Measurements from ENCODE around the gene AGT. TPM values are rescaled to one million over a fixed set of nuclear protein-coding genes. Genes with fewer than 3 reads are reported as not detected.
A peak's percentile ranks its signal among the peaks of the same experiment; 100 is the strongest.

The AGT gene
- total and polyA plus RNA-seq, 2 experiments from 2014 or later = 0.11 TPM; not detected in 1

- Mint-ChIP-seq H3K27me3 (ENCODE audit: insufficient read depth, low read depth, poor library complexity) (peaks cover 26% of the 10 kb centered on the region), H3K27ac (no peak overlapping the region), H3K4me3 (no peak overlapping the region), H3K4me1 (peaks cover 36% of the 10 kb centered on the region), H3K36me3 (ENCODE audit: low read depth) (no peaks in the 10 kb centered on the region), H3K9me3 (no peaks in the 10 kb centered on the region)
- H4K20me1 ChIP-seq (replicated peaks; ENCODE audit: insufficient read depth) = no peaks in the 10 kb centered on the region
- peak overlapping the region; percentile 63; the same call in 1 of the 2 replicates for H2AFZ ChIP-seq
- H3K4me2 ChIP-seq = no peak overlapping the region
- TF ChIP-seq, protein P1, sequence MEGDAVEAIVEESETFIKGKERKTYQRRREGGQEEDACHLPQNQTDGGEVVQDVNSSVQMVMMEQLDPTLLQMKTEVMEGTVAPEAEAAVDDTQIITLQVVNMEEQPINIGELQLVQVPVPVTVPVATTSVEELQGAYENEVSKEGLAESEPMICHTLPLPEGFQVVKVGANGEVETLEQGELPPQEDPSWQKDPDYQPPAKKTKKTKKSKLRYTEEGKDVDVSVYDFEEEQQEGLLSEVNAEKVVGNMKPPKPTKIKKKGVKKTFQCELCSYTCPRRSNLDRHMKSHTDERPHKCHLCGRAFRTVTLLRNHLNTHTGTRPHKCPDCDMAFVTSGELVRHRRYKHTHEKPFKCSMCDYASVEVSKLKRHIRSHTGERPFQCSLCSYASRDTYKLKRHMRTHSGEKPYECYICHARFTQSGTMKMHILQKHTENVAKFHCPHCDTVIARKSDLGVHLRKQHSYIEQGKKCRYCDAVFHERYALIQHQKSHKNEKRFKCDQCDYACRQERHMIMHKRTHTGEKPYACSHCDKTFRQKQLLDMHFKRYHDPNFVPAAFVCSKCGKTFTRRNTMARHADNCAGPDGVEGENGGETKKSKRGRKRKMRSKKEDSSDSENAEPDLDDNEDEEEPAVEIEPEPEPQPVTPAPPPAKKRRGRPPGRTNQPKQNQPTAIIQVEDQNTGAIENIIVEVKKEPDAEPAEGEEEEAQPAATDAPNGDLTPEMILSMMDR (conservative IDR thresholded peaks at IDR 0.05; ENCODE audit: low read depth in 2 of 2) = no peak
- TF ChIP-seq CREB1 (CRISPR knock-in tag; IDR thresholded peaks at IDR 0.05; ENCODE audit: low read depth) (no peak), STAT1 (IDR thresholded peaks at IDR 0.05; ENCODE audit: unreplicated experiment) (no peak), NANOG (IDR thresholded peaks at IDR 0.05; ENCODE audit: borderline replicate concordance) (no peak), ZNF331 (CRISPR knock-in tag; IDR thresholded peaks at IDR 0.05; ENCODE audit: low read depth) (no peak), POLR2AphosphoS5 (IDR thresholded peaks at IDR 0.05; ENCODE audit: low read depth) (no peak), ZNF114 (CRISPR knock-in tag; IDR thresholded peaks at IDR 0.05) (no peak), JUNB (IDR thresholded peaks at IDR 0.05; ENCODE audit: unreplicated experiment) (no peak), EZH2 (IDR thresholded peaks at IDR 0.05; ENCODE audit: low read depth, unreplicated experiment) (no peak), ETS1 (IDR thresholded peaks at IDR 0.05) (no peak), ZNF462 (CRISPR knock-in tag; IDR thresholded peaks at IDR 0.05) (no peak), EZH2phosphoT487 (IDR thresholded peaks at IDR 0.05; ENCODE audit: unreplicated experiment) (no peak), REST (IDR thresholded peaks at IDR 0.05; ENCODE audit: unreplicated experiment) (no peak)
- no peak for ATAC-seq
- H3F3A ChIP-seq (replicated peaks; ENCODE audit: low read depth) = no peaks in the 10 kb centered on the region; the same call in 1 of the 2 replicates
- no peaks in the 10 kb centered on the region for H3K79me2 ChIP-seq (replicated peaks; ENCODE audit: insufficient read depth)
- no peak for DNase-seq (ENCODE audit: low spot score)
- 0 out of 2 replicates have a peak, but pooled peaks cover 4% of the 10 kb centered on the region for H3K27me3 ChIP-seq (ENCODE audit: insufficient read depth)
- H3K27ac ChIP-seq (ENCODE audit: low read depth) = no peak overlapping the region
- H3K4me1 ChIP-seq (ENCODE audit: insufficient read depth) = peaks cover 32% of the 10 kb centered on the region
- no peaks in the 10 kb centered on the region for H3K36me3 ChIP-seq (ENCODE audit: insufficient read depth)
- H3K9me2 ChIP-seq (ENCODE audit: insufficient read depth) = no peaks in the 10 kb centered on the region
- no peak overlapping the region for H3K4me3 ChIP-seq
Measured at GRCh38 chr1:230754796-230755195, 40.9 kb upstream of the AGT start.
